ENCODE measurements around the gene BLMH.

The BLMH gene

DNA sequence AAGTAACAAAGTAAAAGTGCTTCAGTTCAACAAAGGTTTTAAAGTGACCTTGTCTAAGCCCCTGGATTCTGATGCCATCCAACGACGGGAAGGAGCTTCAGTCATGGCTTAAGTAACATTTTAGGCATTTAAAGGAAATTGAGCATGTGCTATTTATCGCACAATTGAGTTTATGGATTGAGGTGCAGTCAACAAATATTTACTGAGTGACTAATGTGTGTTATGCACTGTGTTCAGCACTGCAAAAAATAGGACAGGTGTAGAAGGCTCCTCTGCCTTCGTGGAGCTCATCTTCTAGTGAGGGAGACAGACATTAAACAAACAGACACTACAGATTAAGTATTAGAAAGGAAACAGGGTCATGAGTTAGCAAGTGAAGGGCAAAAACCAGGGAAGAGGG lies 29.6 kb upstream of the BLMH start:
- no peaks in the 10 kb centered on the region for H3K36me3 Mint-ChIP-seq (ENCODE audit: low read depth)
- no peaks in the 10 kb centered on the region for H3K27me3 Mint-ChIP-seq
- peaks cover 23% of the 10 kb centered on the region for H3K4me1 Mint-ChIP-seq (ENCODE audit: low read depth)
- H3K4me3 Mint-ChIP-seq: no peak overlapping the region
- H3K9me3 Mint-ChIP-seq: no peaks in the 10 kb centered on the region
- intact Hi-C loops (cut with micrococcal nuclease): no loop called here
- no peak overlapping the region for H3K27ac Mint-ChIP-seq

DNA sequence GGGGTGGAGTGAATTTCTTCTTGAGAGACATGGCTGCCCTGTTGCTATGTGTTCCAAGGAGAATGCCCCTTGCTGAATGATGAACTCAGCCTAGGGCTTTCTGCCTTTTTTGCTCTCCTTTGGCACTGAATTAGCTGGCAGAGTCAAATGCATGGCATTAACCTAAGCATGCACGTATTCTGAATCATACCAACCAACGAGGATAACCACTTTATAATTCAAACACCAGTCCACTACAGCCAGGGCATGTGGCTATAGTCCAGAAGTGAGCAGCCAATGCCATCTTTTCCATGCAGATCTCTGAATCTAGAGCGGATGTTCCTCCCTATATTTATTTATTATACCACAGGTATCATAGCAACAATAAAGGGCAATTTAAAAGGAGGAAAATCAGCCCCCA lies 26.4 kb upstream of the BLMH start:
- H3K27ac Mint-ChIP-seq: no peak overlapping the region
- H3K36me3 Mint-ChIP-seq (ENCODE audit: low read depth): no peaks in the 10 kb centered on the region
- H3K27me3 Mint-ChIP-seq: no peaks in the 10 kb centered on the region
- H3K4me1 Mint-ChIP-seq (ENCODE audit: low read depth): peaks cover 13% of the 10 kb centered on the region
- intact Hi-C loops (cut with micrococcal nuclease): no loop called here
- H3K9me3 Mint-ChIP-seq: no peaks in the 10 kb centered on the region
- H3K4me3 Mint-ChIP-seq: no peak overlapping the region

DNA sequence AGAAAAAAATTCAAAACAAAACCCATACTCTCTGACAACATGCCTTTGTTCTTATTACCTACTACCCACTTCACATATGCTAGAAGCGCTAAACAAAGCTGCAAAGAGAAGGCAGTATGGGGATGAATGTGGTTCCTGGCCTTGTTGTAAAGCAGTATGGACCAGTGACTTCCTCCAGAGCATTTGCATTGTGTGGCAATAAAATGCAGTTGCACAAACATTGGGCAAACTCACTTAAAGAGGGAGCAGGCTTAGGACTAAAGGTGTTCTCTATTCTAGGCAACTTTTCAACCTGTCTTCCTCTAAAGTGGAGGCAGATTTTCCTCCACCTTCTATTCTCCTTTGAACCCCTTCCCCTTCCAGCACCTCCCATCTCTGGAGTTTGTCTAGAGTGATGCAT lies 25.0 kb upstream of the BLMH start:
- intact Hi-C loops (cut with micrococcal nuclease): no loop called here
- H3K27me3 Mint-ChIP-seq: no peaks in the 10 kb centered on the region
- no peaks in the 10 kb centered on the region for H3K36me3 Mint-ChIP-seq (ENCODE audit: low read depth)
- H3K9me3 Mint-ChIP-seq: no peaks in the 10 kb centered on the region
- no peak overlapping the region for H3K4me3 Mint-ChIP-seq
- no peak overlapping the region for H3K27ac Mint-ChIP-seq
- peaks cover 9% of the 10 kb centered on the region for H3K4me1 Mint-ChIP-seq (ENCODE audit: low read depth)

DNA sequence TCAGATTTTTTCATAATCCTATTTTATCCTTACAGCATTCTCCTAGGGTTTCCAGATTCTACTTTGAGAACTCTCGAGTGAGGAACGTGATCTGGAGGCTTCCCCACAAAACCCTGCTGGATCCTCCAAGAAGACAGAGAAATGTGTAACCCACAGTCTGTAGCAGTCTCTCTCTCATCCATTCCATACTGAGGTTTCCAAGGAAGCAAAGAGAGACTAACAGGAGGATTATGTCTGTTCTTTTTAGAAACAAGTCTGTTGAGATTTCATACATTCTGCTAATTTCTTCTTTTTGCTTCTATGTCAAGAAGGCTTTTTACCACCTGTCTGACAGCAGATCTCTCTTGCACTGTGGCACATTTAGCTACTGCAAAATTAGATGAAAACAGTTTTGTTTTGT lies 23.4 kb upstream of the BLMH start:
- intact Hi-C loops (cut with micrococcal nuclease): no loop called here
- no peaks in the 10 kb centered on the region for H3K36me3 Mint-ChIP-seq (ENCODE audit: low read depth)
- no peak overlapping the region for H3K27ac Mint-ChIP-seq
- peaks cover 9% of the 10 kb centered on the region for H3K4me1 Mint-ChIP-seq (ENCODE audit: low read depth)
- H3K27me3 Mint-ChIP-seq: no peaks in the 10 kb centered on the region
- no peaks in the 10 kb centered on the region for H3K9me3 Mint-ChIP-seq
- H3K4me3 Mint-ChIP-seq: no peak overlapping the region

DNA sequence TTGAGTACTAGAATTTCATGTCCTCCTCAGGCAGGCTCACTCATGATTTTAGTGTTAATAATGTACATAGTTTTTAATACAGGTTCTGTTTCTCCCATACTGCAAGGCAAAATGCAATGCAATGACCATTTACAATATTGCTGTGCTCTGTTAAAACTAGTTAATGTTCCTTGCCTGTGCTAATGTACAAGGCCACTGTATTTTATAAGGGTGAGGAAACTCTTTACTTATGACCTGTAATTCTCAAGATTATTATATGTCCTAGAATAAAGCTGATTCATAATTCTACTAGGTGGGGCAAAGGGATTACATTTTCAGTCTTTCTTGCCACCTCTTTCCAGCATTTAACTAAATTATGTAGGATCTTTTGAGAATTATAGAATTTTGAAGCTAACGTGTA lies 22.7 kb upstream of the BLMH start:
- peaks cover 9% of the 10 kb centered on the region for H3K4me1 Mint-ChIP-seq (ENCODE audit: low read depth)
- intact Hi-C loops (cut with micrococcal nuclease): no loop called here
- no peak overlapping the region for H3K27ac Mint-ChIP-seq
- no peaks in the 10 kb centered on the region for H3K9me3 Mint-ChIP-seq
- H3K4me3 Mint-ChIP-seq: no peak overlapping the region
- no peaks in the 10 kb centered on the region for H3K36me3 Mint-ChIP-seq (ENCODE audit: low read depth)
- no peaks in the 10 kb centered on the region for H3K27me3 Mint-ChIP-seq

DNA sequence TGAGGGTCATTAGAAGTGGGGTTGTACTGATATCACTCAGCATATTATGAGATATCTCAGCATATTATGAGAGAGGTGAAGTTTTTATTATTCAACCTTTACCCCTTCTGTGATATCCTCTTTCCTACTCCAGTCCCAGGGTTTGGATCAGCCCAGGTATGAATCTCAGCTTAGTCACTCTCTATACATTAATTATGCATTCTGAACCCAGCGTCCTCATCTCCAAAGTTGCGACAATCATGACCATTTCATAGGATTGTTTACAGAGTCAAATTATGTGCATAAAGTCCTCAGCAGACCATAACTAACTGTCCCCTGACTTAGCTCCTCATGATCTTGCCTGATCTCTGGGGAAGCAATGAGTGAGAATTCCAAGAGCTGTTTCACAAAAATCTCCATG lies 20.5 kb upstream of the BLMH start:
- no peak overlapping the region for H3K27ac Mint-ChIP-seq
- H3K4me1 Mint-ChIP-seq (ENCODE audit: low read depth): peaks cover 9% of the 10 kb centered on the region
- intact Hi-C loops (cut with micrococcal nuclease): no loop called here
- H3K36me3 Mint-ChIP-seq (ENCODE audit: low read depth): no peaks in the 10 kb centered on the region
- no peak overlapping the region for H3K4me3 Mint-ChIP-seq
- no peaks in the 10 kb centered on the region for H3K9me3 Mint-ChIP-seq
- H3K27me3 Mint-ChIP-seq: no peaks in the 10 kb centered on the region

DNA sequence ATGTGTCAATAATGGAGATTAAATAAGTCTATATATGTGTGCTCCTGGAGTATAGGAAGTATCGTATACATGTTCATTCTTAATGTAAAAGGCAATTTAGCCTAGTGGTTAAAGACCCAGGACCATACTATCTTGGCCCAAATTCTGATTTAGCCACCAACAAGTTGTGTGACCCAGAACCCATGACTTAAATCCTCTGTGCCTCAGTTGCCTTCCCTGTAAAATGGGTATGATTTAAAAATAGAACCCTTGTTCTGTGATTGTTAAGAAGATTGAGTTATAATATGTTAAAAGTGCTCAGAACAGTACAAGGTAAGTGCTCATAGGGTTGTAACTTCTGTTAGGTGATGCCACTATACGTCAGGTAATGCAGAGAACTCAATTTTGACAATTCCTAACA lies 18.8 kb upstream of the BLMH start:
- Mint-ChIP-seq H3K27me3 (no peaks in the 10 kb centered on the region), H3K4me1 (ENCODE audit: low read depth) (no peaks in the 10 kb centered on the region), H3K36me3 (ENCODE audit: low read depth) (no peaks in the 10 kb centered on the region), H3K4me3 (no peak overlapping the region), H3K9me3 (no peaks in the 10 kb centered on the region), H3K27ac (no peak overlapping the region)
- intact Hi-C loops (cut with micrococcal nuclease): no loop called here

DNA sequence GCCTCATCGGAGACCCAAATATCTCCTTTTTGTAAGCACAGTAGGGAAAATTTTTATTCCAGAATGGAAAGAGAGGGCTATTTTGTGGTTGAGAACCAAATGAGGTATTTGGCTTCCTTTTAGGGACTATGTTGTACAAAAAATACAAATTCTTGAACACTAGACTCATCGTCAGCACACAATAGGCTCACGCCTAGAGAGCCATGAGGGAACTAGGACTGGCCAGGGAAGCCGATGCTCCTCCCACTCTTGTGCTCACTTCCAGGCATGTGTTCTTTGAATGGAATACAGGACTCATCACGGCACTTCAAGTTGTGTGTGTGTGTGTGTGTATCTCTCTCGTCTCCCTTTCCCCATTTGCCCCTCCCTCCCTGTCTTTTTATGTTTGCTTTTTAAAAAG lies 17.8 kb upstream of the BLMH start:
- H3K27ac Mint-ChIP-seq: no peak overlapping the region
- H3K27me3 Mint-ChIP-seq: no peaks in the 10 kb centered on the region
- H3K4me3 Mint-ChIP-seq: no peak overlapping the region
- intact Hi-C loops (cut with micrococcal nuclease): no loop called here
- no peaks in the 10 kb centered on the region for H3K36me3 Mint-ChIP-seq (ENCODE audit: low read depth)
- H3K4me1 Mint-ChIP-seq (ENCODE audit: low read depth): no peaks in the 10 kb centered on the region
- no peaks in the 10 kb centered on the region for H3K9me3 Mint-ChIP-seq

DNA sequence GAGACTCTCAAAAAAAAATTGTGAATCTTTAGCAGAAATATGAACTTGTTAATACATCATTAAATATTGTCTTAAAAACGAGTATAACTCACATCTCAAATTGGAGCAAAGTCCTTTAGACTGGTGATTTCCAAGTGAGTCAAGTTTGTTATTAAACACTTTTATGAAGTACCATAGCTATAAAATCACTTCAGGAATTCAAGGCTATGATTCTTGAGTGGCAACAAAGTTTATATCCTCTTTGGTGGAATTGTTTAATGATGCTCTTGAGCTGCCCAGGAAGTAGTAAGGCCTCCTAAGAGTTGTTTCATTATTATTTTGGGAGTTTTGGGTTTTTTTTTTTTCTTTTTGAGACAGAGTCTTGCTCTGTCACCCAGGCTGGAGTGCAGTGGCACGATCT lies 16.7 kb upstream of the BLMH start:
- no peak overlapping the region for H3K27ac Mint-ChIP-seq
- H3K4me3 Mint-ChIP-seq: no peak overlapping the region
- intact Hi-C loops (cut with micrococcal nuclease): no loop called here
- H3K27me3 Mint-ChIP-seq: no peaks in the 10 kb centered on the region
- no peaks in the 10 kb centered on the region for H3K4me1 Mint-ChIP-seq (ENCODE audit: low read depth)
- H3K9me3 Mint-ChIP-seq: no peaks in the 10 kb centered on the region
- H3K36me3 Mint-ChIP-seq (ENCODE audit: low read depth): no peaks in the 10 kb centered on the region

DNA sequence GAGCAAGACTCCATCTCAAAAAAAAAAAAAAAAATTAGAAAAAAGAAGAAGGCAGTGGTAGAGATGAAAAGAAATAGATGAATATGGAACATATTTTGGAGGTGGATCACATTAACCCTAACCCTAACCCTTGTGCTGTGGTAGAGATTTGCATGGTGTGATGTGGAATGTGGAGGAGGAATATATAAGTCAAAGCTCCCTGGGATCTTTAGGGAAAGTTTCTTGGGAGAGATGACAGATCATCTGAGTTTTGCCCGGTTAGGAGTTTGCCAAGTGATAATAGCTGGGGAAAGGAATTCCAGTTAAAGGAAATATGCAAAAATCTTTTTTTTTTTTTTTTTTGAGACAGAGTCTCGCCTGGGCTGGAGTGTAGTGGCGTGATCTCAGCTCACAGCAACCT lies 13.0 kb upstream of the BLMH start:
- Mint-ChIP-seq H3K4me1 (ENCODE audit: low read depth) (peaks cover 9% of the 10 kb centered on the region), H3K36me3 (ENCODE audit: low read depth) (no peaks in the 10 kb centered on the region), H3K27ac (no peak overlapping the region), H3K9me3 (no peaks in the 10 kb centered on the region), H3K27me3 (no peaks in the 10 kb centered on the region), H3K4me3 (no peak overlapping the region)
- intact Hi-C loops (cut with micrococcal nuclease): no loop called here

DNA sequence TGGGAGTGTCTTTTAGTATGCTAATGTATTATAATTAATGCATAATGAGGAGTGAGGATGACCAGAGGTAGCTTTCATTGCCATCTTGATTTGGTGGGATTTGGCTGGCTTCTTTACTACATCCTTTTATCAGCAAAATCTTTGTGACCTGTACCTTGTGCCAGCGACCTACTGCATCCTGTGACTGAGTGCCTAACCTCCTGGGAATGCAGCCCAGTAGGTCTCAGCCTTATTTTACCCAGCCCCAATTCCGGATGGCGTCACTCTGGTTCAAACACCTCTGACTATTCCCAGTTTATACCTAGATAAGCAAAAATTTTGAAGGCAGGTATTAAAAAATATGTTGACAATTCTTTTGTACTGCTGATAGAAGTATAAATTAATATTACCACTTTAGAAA lies 10.5 kb upstream of the BLMH start:
- intact Hi-C loops (cut with micrococcal nuclease): no loop called here
- Mint-ChIP-seq H3K4me1 (ENCODE audit: low read depth) (peaks cover 11% of the 10 kb centered on the region), H3K27me3 (no peaks in the 10 kb centered on the region), H3K27ac (no peak overlapping the region), H3K4me3 (no peak overlapping the region), H3K9me3 (no peaks in the 10 kb centered on the region), H3K36me3 (ENCODE audit: low read depth) (no peaks in the 10 kb centered on the region)

DNA sequence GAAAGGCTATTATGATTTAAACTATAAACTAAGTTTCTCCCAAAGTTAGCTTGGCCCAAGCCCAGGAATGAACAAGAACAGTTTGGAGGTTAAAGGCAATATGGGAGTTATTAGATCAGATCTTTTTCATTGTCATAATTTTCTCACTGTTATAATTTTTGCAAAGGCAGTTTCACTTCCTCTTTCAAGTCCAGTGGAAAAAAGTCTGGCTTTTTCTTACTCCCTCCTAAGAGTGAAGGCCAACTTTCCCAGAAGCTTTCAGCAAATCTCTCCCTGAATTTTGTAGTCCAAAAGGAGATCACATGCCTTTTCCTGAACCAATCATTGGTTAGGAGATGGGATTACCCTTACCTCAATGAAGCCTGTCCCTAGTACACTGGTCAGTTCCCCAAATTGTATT lies 9.1 kb upstream of the BLMH start:
- H3K4me1 Mint-ChIP-seq (ENCODE audit: low read depth): peaks cover 13% of the 10 kb centered on the region
- H3K4me3 Mint-ChIP-seq: no peak overlapping the region
- H3K27ac Mint-ChIP-seq: peak overlapping the region; percentile 60
- H3K9me3 Mint-ChIP-seq: no peaks in the 10 kb centered on the region
- intact Hi-C loops (cut with micrococcal nuclease): no loop called here
- no peaks in the 10 kb centered on the region for H3K36me3 Mint-ChIP-seq (ENCODE audit: low read depth)
- peaks cover under 1% of the 10 kb centered on the region for H3K27me3 Mint-ChIP-seq

DNA sequence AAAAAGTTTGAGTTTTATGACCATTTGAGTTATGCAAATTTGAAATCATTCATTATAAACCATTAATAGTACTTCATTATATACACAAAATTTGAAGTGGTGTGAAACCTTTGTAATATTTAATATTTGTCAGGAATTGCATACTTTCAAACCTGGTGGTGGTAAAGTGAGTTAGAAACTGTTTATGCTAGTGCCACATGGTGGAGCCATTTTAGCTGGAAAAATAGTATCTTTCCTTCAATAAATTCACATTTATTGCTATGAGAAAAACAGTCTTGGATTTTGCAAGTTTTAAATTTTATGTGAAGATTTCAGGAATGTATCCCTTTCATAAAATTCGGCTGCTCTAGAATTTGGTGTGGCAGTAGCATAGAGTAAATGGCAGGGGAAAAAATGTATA lies 7.3 kb upstream of the BLMH start:
- intact Hi-C loops (cut with micrococcal nuclease): no loop called here
- H3K27me3 Mint-ChIP-seq: peaks cover 2% of the 10 kb centered on the region
- H3K27ac Mint-ChIP-seq: no peak overlapping the region
- H3K4me3 Mint-ChIP-seq: no peak overlapping the region
- no peaks in the 10 kb centered on the region for H3K9me3 Mint-ChIP-seq
- peaks cover 13% of the 10 kb centered on the region for H3K4me1 Mint-ChIP-seq (ENCODE audit: low read depth)
- no peaks in the 10 kb centered on the region for H3K36me3 Mint-ChIP-seq (ENCODE audit: low read depth)

DNA sequence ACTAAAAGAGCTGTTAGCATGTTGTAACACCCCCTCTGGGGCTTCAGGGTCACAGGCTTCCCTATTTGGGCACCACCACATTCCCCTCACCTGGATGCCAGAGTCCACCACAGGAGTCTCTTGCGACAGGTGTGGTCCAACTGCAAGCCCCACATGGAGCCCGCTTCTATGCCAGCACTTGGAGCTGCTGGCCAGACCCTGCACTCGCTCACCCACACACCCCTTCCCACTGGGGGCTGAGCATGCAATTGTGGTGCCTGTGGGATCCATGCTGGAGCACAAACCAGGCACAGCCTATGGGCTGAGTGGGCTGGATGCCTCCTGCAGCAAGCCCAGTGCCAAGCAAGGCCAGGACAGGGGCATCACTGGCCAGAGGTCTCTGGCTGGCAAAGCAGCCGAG lies 6.0 kb upstream of the BLMH start:
- peaks cover 2% of the 10 kb centered on the region for H3K27me3 Mint-ChIP-seq

DNA sequence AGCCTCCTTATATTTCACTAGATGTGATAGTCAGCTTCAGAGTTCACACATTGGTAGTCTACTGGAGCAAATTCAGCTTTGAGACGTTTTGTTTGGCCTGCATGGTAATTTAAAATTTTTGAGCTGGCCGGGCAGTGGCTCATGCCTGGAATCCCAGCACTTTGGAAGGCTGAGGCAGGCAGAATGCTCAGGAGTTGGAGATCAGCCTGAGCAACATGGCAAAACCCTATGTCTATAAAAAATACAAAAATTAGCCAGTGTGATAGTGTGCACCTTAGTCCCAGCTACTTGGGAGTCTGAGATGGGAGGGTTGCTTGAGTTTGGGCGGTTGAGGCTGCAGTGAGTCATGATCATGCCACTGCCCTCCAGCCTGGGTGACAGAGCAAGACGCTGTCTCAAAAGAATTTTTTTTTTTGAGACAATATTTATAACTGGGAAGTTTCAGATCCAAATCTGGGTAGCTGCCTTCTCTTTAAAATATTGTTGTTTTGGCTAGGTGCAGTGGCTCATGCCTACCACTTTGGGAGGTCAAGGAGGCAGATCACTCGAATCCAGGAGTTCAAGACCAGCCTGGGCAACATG lies 4.8 kb upstream of the BLMH start:
- Mint-ChIP-seq H3K27me3 (peaks cover 2% of the 10 kb centered on the region), H3K27ac (no peak overlapping the region), H3K4me3 (no peak overlapping the region), H3K4me1 (ENCODE audit: low read depth) (peaks cover 13% of the 10 kb centered on the region), H3K9me3 (no peaks in the 10 kb centered on the region), H3K36me3 (ENCODE audit: low read depth) (peaks cover 3% of the 10 kb centered on the region)
- intact Hi-C loops (cut with micrococcal nuclease): no loop called here

More for the DNA sequence above, 6.0 kb upstream of the BLMH start:
- no peaks in the 10 kb centered on the region for H3K9me3 Mint-ChIP-seq
- no peak overlapping the region for H3K27ac Mint-ChIP-seq
- intact Hi-C loops (cut with micrococcal nuclease): no loop called here
- no peaks in the 10 kb centered on the region for H3K36me3 Mint-ChIP-seq (ENCODE audit: low read depth)
- H3K4me3 Mint-ChIP-seq: no peak overlapping the region
- peaks cover 13% of the 10 kb centered on the region for H3K4me1 Mint-ChIP-seq (ENCODE audit: low read depth)
